IMR-90 (cell line): ENCODE data around the gene FOXD4L6. TPM values are rescaled to one million over a fixed set of nuclear protein-coding genes. Genes with fewer than 3 reads are reported as not detected.
A peak's percentile ranks its signal among the peaks of the same experiment; 100 is the strongest.
"Not testable (repeated sequence)": the region's sequence is repeated elsewhere in the genome, so short reads cannot be mapped to it uniquely, and the experiment has no call there.

Experiments used
- ATAC-seq: fragments of 200-7000 bp; cut with Tn5 transposase; 2 replicates; pipeline ENCODE4 v1.9.1; 2020; ENCODE audit warnings: low read depth, mild to moderate bottlenecking, moderate library complexity
- BruUV-seq: library from RNA; stranded (reverse); fragments of 400-500 nt; replicated peaks from 2 replicates; lab custom pipeline; 2021; lab: Mats Ljungman, UMichigan
- CTCF ChIA-PET: fragments of 300-600 bp; formaldehyde crosslinking; extraction: SDS; loops from one replicate; lab custom pipeline; 2021; ENCODE audit warnings: antibody characterized with exemption; lab: Yijun Ruan, JAX
- POLR2A ChIA-PET: fragments of 300-600 bp; sonication (Branson Sonifier 250); formaldehyde crosslinking; loops from one replicate; lab custom pipeline; 2022; ENCODE audit warnings: antibody characterized with exemption; ENCODE audit not compliant: unreplicated experiment; lab: Charles Lee
- DNase-seq: peaks from one replicate; pipeline ENCODE4 v3.0.0; 2013
- H2AFZ ChIP-seq: replicated peaks from 2 replicates; pipeline ENCODE3; 2013; ENCODE audit warnings: low read length, mild to moderate bottlenecking; ENCODE audit not compliant: poor library complexity
- H2AK5ac ChIP-seq: 2 replicates; pipeline ENCODE4 v1.6.1; 2013; ENCODE audit warnings: low read depth, low read length, inconsistent platforms
- H2AK9ac ChIP-seq: replicated peaks from 2 replicates; pipeline ENCODE3; 2013; ENCODE audit warnings: mild to moderate bottlenecking, low read depth, low read length, moderate library complexity; ENCODE audit not compliant: poor library complexity
- H2BK120ac ChIP-seq: 2 replicates; pipeline ENCODE4 v1.6.1; 2013; ENCODE audit warnings: low read depth, low read length, inconsistent platforms
- H2BK15ac ChIP-seq: 3 replicates; pipeline ENCODE4 v1.6.1; 2013; ENCODE audit warnings: low read depth, low read length, inconsistent platforms
- H2BK20ac ChIP-seq: 2 replicates; pipeline ENCODE4 v1.6.1; 2013; ENCODE audit warnings: low read depth, mild to moderate bottlenecking, inconsistent platforms, low read length, moderate library complexity
- H2BK5ac ChIP-seq: 2 replicates; pipeline ENCODE4 v1.6.1; 2013; ENCODE audit warnings: mild to moderate bottlenecking, low read depth, low read length, inconsistent platforms; ENCODE audit not compliant: poor library complexity, severe bottlenecking
- H3K14ac ChIP-seq: replicated peaks from 2 replicates; pipeline ENCODE4 v1.6.1; 2013; ENCODE audit warnings: low read depth, low read length, inconsistent platforms
- H3K18ac ChIP-seq: 2 replicates; pipeline ENCODE4 v1.6.1; 2013; ENCODE audit warnings: low read depth, low read length, control low read depth
- H3K23ac ChIP-seq: 2 replicates; pipeline ENCODE4 v1.6.1; 2013; ENCODE audit warnings: low read depth, low read length, inconsistent platforms
- H3K27ac ChIP-seq: 2 replicates; pipeline ENCODE4 v1.5.1; 2013; ENCODE audit warnings: mild to moderate bottlenecking, control low read depth, low read length; ENCODE audit not compliant: insufficient read depth
- H3K27me3 ChIP-seq: 2 replicates; pipeline ENCODE4 v1.6.1; 2013; ENCODE audit warnings: low read length; ENCODE audit not compliant: control insufficient read depth, insufficient read depth
- H3K36me3 ChIP-seq: 2 replicates; pipeline ENCODE4 v1.6.1; 2013; ENCODE audit warnings: low read length, mixed read lengths; ENCODE audit not compliant: control insufficient read depth, insufficient read depth
- H3K4ac ChIP-seq: 2 replicates; pipeline ENCODE4 v1.6.1; 2013; ENCODE audit warnings: low read depth, low read length, inconsistent platforms
- H3K4me1 ChIP-seq: 2 replicates; pipeline ENCODE4 v1.6.1; 2013; ENCODE audit warnings: low read length, mixed read lengths; ENCODE audit not compliant: control insufficient read depth, insufficient read depth
- H3K4me2 ChIP-seq: 2 replicates; pipeline ENCODE4 v1.6.1; 2013; ENCODE audit warnings: low read depth, mild to moderate bottlenecking, control low read depth, low read length, moderate library complexity
- H3K4me3 ChIP-seq: 2 replicates; pipeline ENCODE4 v1.5.1; 2013; ENCODE audit warnings: low read depth, mild to moderate bottlenecking, control low read depth, low read length, moderate library complexity; ENCODE audit not compliant: insufficient read depth
- H3K56ac ChIP-seq: 2 replicates; pipeline ENCODE4 v1.6.1; 2013; ENCODE audit warnings: low read length, inconsistent platforms; ENCODE audit not compliant: insufficient read depth; ENCODE audit errors: extremely low read depth
- H3K79me1 ChIP-seq, 2 experiments: 2 replicates each; pipeline ENCODE4 v1.6.1; 2013; ENCODE audit warnings: low read length in 2 of 2, inconsistent platforms in 1 of 2, low read depth in 1 of 2
- H3K9ac ChIP-seq: 2 replicates; pipeline ENCODE4 v1.6.1; 2013; ENCODE audit warnings: low read depth, low read length, control low read depth
- H3K9me1 ChIP-seq: 2 replicates; pipeline ENCODE4 v1.6.1; 2013; ENCODE audit warnings: low read length, inconsistent platforms; ENCODE audit not compliant: insufficient read depth
- H3K9me3 ChIP-seq: 2 replicates; pipeline ENCODE4 v1.6.1; 2013; ENCODE audit warnings: low read length; ENCODE audit not compliant: control insufficient read depth, insufficient read depth
- H4K20me1 ChIP-seq: 2 replicates; pipeline ENCODE4 v1.6.1; 2013; ENCODE audit warnings: low read length, inconsistent platforms; ENCODE audit not compliant: insufficient read depth
- H4K5ac ChIP-seq: 2 replicates; pipeline ENCODE4 v1.6.1; 2013; ENCODE audit warnings: mild to moderate bottlenecking, low read depth, low read length, control low read depth
- H4K8ac ChIP-seq, 2 experiments: 2 replicates each; pipeline ENCODE4 v1.6.1; 2013; ENCODE audit warnings: low read depth in 2 of 2, low read length in 2 of 2, control low read depth in 1 of 2, inconsistent platforms in 1 of 2
- H4K91ac ChIP-seq: 2 replicates; pipeline ENCODE4 v1.6.1; 2013; ENCODE audit warnings: low read depth, low read length, inconsistent platforms; ENCODE audit not compliant: insufficient read depth
- WGBS, 2 experiments: methylation state at CpG; one replicate each; pipeline versions ENCODE4 v1.1.5 to v1.1.7; 2013; ENCODE audit warnings: missing lambda C conversion rate in 2 of 2; ENCODE audit not compliant: insufficient read length in 1 of 2; ENCODE audit errors: extremely low coverage in 2 of 2; 5-methylcytosine and 5-hydroxymethylcytosine counted together
- dilution Hi-C: fragments of 300-500 bp; cut with HindIII; formaldehyde crosslinking; loops from one replicate; pipeline ENCODE4 v1.14.3; 2018; ENCODE audit warnings: low sequenced_read_pairs; ENCODE audit not compliant: unreplicated experiment
- in situ Hi-C: fragments of 300-500 bp; cut with MboI; formaldehyde crosslinking; loops from 3 replicates; pipeline ENCODE4 v1.14.3; 2019; ENCODE audit warnings: low sequenced_read_pairs, inconsistent platforms, mixed read lengths
- intact Hi-C: fragments of 100-400 bp; cut with micrococcal nuclease; formaldehyde crosslinking; loops from 2 replicates; pipeline ENCODE4 v1.10.0; 2022
- polyA plus RNA-seq, 3 experiments: library from polyadenylated mRNA; depleted of rRNA; stranded (reverse); fragments of >200 nt; gene quantifications; 2 replicates each; pipeline ENCODE4 v1.2.3, GENCODE V29; 2012; ENCODE audit warnings: low replicate concordance in 1 of 3
- total RNA-seq: library from RNA; depleted of rRNA; stranded (reverse); fragments of >200 nt; gene quantifications from 2 replicates; pipeline ENCODE4 v1.2.3, GENCODE V29; 2012

FOXD4L6 gene
- total and polyA plus RNA-seq, 2 of the 4 experiments (the other 2 are of a cell fraction): not detected

DNA sequence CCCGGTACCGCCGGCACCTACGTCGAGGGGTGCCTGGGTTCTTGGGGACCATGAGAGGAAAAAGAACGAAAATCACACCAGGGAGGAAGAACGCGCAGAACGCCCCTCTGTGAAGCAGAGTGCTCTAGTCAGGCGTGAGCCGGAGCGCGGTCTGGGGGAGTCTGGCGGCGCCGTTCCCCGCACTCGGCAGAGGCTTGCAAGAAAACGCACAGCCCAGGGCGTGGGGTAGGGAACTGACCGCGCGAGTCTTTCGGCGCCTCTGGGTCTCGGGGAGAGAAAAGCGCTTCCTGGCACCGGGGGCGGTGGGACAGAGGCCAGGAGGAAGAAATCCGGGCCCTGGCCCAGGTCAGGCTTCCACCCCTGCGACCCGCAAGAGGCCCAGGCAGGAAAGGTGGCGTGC is 4.7 kb downstream of the FOXD4L6 start:
- in situ Hi-C loops, H2BK20ac ChIP-seq, H3K4me2 ChIP-seq, H3K79me1 ChIP-seq, H2BK120ac ChIP-seq, H4K8ac ChIP-seq, H3K4me1 ChIP-seq, H2AFZ ChIP-seq, H3K14ac ChIP-seq, H2BK15ac ChIP-seq, H4K91ac ChIP-seq, H3K56ac ChIP-seq, H3K36me3 ChIP-seq, H3K27ac ChIP-seq, H3K4ac ChIP-seq, BruUV-seq, H3K18ac ChIP-seq, POLR2A ChIA-PET, H3K9ac ChIP-seq, H4K20me1 ChIP-seq, H3K27me3 ChIP-seq, H3K9me1 ChIP-seq, H2AK5ac ChIP-seq, H3K23ac ChIP-seq, H2AK9ac ChIP-seq, intact Hi-C loops, H3K4me3 ChIP-seq, H2BK5ac ChIP-seq, H3K9me3 ChIP-seq, dilution Hi-C loops, CTCF ChIA-PET, DNase-seq, H4K5ac ChIP-seq: not testable (repeated sequence)
- WGBS, 2 experiments: no CpG with 5 or more reads among the region's 33 CpGs
- ATAC-seq: peak; percentile 9; the same call in 1 of the 2 replicates

GRCh38 chr9:41123396-41123795 is 5.1 kb downstream of the FOXD4L6 start:
- CTCF ChIA-PET, dilution Hi-C loops, POLR2A ChIA-PET: not testable (repeated sequence)

More at GRCh38 chr9:41123396-41123795, 5.1 kb downstream of the FOXD4L6 start:
- H3K14ac ChIP-seq, H3K27me3 ChIP-seq, H2AFZ ChIP-seq, H2AK9ac ChIP-seq, H3K36me3 ChIP-seq, H3K18ac ChIP-seq, intact Hi-C loops, H3K79me1 ChIP-seq, H3K4me1 ChIP-seq, H2BK15ac ChIP-seq, H2BK120ac ChIP-seq, H2BK5ac ChIP-seq, H3K56ac ChIP-seq, H3K9me1 ChIP-seq, H3K9me3 ChIP-seq, H3K27ac ChIP-seq, DNase-seq, H3K23ac ChIP-seq, H4K8ac ChIP-seq, H2BK20ac ChIP-seq, H4K5ac ChIP-seq, H3K4me3 ChIP-seq, H4K91ac ChIP-seq, H3K9ac ChIP-seq, BruUV-seq, H4K20me1 ChIP-seq, H2AK5ac ChIP-seq, in situ Hi-C loops, H3K4ac ChIP-seq, H3K4me2 ChIP-seq: not testable (repeated sequence)
- WGBS, 2 experiments: no CpG with 5 or more reads among the region's 32 CpGs
- peak; percentile 10; the same call in 1 of the 2 replicates for ATAC-seq
